HG02840 (cell line): ENCODE measurements around the gene MAP2K1.
"Not testable (repeated sequence)": the region's sequence is repeated elsewhere in the genome, so short reads cannot be mapped to it uniquely, and the experiment has no call there.

Experiments
- ATAC-seq: cut with Tn5 transposase; IDR thresholded peaks from one replicate; pipeline ENCODE4 v1.9.1; 2021; ENCODE audit warnings: mild to moderate bottlenecking, moderate library complexity, moderate number of reproducible peaks; ENCODE audit not compliant: unreplicated experiment, low FRiP score

The MAP2K1 gene

GRCh38 chr15:66498501-66499386, 112.0 kb downstream of the MAP2K1 start:
- no peak for ATAC-seq

- ATAC-seq = not testable (repeated sequence)
Measured at GRCh38 chr15:66500346-66500745, 113.6 kb downstream of the MAP2K1 start.

GRCh38 chr15:66502491-66502890, 115.8 kb downstream of the MAP2K1 start:
- ATAC-seq = no peak

- ATAC-seq = not testable (repeated sequence)
Measured at GRCh38 chr15:66503041-66503648, 116.4 kb downstream of the MAP2K1 start.

GRCh38 chr15:66503780-66504562, 117.3 kb downstream of the MAP2K1 start:
- no peak for ATAC-seq

- ATAC-seq = peak; percentile 88
Measured at GRCh38 chr15:66504563-66505429, 118.1 kb downstream of the MAP2K1 start, which contains the start of the genes RPL4 and ZWILCH. RPL4 (minus strand) TSS chr15:66504855; CDS start chr15:66504790, 65 bp downstream. ZWILCH (plus strand) TSS chr15:66505326; CDS start chr15:66505339, 13 bp downstream.

GRCh38 chr15:66505430-66505811, 118.7 kb downstream of the MAP2K1 start:
- no peak for ATAC-seq

- ATAC-seq = no peak
Measured at GRCh38 chr15:66505818-66506217, 119.1 kb downstream of the MAP2K1 start.

GRCh38 chr15:66508293-66508883, 121.7 kb downstream of the MAP2K1 start:
- ATAC-seq = no peak

GRCh38 chr15:66514586-66514985, 127.9 kb downstream of the MAP2K1 start:
- no peak for ATAC-seq

- ATAC-seq = no peak
Measured at GRCh38 chr15:66515901-66516322, 129.2 kb downstream of the MAP2K1 start.

- ATAC-seq = no peak
Measured at GRCh38 chr15:66523926-66524325, 137.2 kb downstream of the MAP2K1 start.

GRCh38 chr15:66524838-66525237, 138.1 kb downstream of the MAP2K1 start:
- ATAC-seq = no peak

- ATAC-seq = no peak
Measured at GRCh38 chr15:66535056-66535455, 148.3 kb downstream of the MAP2K1 start.
